SK-N-DZ (cell line): ENCODE results near the gene TSHB. TPM values are rescaled to one million over a fixed set of nuclear protein-coding genes. Genes with fewer than 3 reads are reported as not detected.
"Not testable (repeated sequence)": the region's sequence is repeated elsewhere in the genome, so short reads cannot be mapped to it uniquely, and the experiment has no call there.

Experiments used
- DNase-seq: peaks from one replicate; pipeline ENCODE4 v3.0.0-alpha.2; 2015; ENCODE audit warnings: low spot score
- polyA plus RNA-seq, 2 experiments: library from polyadenylated mRNA; depleted of rRNA; stranded (reverse); fragments of >200 nt; gene quantifications; 2 replicates each; pipeline ENCODE4 v1.2.3, GENCODE V29; 2014

The TSHB gene
- not detected in 2 replicates for polyA plus RNA-seq (2014; cell fraction: cytosol; rRNA removed)
- polyA plus RNA-seq (2014; cell fraction: nucleus; rRNA removed), result not detected in 2 replicates

DNA sequence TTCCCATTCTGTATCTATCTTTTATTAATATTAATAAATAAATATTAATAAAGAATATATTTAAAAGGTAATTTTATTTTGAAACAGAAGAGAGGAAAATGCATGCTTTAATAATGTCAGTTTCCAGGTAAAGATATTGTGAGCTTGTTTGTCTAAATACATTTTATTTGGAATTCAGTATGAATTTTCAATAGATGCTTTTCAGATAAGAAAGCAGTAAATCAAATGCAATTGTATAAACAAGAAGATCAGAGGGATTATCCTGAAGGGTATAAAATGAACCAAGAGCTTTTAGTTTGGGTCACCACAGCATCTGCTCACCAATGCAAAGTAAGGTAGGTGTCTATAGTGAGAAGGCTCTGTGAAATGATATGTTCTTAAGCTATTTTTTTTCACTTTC lies at the start of gene TSHB:
Gene TSHB (plus strand): TSS at position 301 of the 400 bp plus-strand sequence. CDS start 3,537 bp downstream, outside the sequence.
- no peak for DNase-seq

DNA sequence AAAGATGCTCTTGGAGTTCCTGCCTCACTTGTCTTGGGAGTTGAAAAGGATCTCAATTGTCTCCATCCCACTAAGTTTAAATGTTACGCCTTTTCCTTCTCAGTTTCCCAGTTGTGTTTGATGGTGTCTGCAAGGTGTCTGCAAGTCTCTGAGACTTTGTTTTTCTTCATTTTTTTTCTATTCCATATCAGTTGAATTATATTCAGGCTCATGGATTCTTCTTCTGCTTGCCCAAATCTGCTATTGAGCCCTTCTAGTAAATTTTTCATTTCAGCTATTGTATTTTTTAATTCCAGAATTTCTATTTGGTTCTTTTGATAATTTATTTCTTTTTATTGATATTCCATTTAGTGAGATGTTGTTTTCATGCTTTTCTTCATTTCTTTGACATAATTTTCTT lies 47.4 kb upstream of the TSHB start:
- DNase-seq, result no peak

DNA sequence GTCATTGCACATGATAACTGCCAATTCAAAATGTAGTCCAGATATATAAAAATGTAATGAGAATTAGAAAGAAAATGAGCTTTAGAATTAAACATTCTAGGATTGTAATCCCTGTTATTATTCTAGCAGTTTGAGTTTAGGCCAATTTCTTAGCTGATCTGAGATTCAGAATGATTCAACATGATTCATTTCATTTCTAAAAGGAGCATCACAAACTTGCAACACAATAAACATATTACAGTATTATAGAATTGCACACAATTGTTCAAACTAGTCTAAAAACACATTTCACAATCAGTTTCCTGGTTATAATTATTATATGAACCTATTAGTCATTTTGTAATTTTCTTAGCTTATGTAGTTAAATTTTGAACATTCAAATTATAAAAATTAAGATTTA lies 43.3 kb upstream of the TSHB start:
- no peak for DNase-seq

DNA sequence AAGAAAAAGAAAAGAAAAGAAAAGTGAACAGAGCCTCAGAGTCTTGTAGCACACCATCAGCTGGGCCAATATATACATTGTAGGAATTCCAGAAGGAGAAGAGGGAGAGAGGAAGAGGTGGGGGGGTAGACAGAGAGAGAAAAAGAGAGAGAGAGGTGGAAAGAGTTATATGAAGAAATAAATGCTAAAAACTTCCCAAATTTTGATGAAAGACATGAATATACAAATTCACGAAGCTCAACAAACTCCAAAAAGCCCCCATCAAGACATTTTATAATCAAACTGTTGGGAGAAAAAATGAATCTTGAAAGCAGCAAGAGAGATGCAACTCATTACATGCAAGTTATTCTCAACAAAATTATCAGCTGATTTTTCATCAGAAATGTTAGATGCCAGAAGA lies 41.5 kb upstream of the TSHB start:
- DNase-seq, result no peak

DNA sequence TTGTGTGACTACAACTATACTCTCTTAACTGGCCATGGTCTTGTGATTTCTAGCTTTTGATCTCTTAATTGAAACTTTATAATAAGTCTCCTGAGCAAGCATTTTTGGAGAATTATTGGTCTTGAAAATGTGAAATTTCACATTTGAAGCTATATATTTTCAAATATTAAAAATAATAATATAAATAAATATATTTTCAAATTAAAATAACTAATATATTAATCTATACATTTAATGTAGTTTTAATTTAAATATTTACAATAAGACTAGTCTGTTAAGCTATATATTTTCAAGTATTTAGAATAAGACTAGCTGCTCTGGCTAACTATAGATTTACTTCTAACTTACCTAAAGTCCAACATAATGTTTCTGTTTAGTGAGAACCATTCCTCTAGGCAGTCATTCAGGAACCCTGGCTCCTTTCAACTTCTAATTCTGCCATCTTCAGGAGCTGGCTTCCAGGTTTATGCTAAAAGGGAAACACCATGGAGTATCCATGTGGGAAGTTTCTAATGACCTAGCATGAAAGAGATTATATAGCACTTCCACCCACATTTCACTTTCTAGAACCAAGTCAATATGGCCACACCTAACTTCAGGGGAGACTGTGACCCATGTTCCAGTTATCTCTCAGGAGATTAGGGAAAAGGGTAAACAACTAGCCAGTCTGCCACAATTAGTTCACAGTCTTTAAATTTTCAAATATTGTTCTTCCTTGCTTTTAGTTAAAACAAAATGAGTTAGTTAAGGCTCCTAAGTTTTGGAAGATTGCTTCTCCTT lies 31.9 kb upstream of the TSHB start:
- DNase-seq, result no peak

DNA sequence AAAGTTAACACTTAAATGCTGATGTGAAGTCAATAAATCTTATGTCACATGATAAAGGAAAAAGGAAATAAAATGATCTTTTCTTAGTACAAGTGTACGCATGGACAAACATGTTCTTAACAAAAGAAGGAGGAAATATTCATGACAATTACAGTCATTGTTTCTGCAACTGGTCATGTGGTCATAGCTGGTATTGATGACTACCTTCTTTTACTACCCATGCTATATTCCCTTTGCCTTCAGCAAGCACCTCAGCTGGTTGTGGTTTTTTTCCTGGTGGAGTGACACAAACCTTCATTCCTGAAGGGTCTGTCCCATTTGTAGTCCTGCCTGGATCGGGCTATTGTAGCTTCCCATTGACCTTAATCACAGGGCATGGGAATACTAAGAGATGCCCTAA lies 23.4 kb upstream of the TSHB start:
- no peak for DNase-seq

DNA sequence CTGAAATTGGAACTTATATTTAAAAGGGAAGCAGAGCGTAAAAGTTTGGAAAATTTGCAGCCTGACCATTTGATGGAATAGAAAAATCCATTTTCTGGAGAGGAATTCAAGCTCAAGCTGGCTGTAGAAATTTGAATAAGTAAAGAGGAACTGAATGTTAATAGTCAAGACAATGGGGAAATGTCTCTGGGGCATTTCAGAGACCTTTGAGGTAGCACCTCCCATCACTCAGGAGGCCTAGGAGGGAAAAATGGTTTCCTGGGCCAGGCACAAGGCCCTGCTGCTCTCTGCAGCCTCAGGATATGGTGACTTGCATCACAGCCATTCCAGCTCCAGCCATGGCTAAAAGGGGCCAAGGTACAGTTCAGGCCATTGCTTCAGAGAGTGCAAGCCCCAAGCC lies 17.6 kb upstream of the TSHB start:
- no peak for DNase-seq

DNA sequence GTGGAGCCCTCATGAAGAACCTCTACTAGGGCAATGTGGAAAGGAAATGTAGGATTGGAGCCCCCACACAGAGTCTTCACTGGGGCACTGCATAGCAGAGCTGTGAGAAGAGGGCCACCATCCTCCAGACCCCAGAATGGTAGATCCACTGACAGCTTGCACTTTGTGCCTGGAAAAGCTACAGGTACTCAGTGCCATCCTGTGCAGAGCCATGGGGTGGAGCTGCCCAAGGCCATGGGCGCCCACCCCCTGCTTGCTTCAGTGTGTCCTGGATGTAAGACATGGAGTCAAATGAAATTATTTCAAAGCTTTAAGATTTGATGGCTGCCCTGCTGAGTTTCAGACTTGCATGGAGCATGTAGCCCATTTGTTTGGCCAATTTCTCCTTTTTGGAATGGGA lies 17.2 kb upstream of the TSHB start:
- no peak for DNase-seq

DNA sequence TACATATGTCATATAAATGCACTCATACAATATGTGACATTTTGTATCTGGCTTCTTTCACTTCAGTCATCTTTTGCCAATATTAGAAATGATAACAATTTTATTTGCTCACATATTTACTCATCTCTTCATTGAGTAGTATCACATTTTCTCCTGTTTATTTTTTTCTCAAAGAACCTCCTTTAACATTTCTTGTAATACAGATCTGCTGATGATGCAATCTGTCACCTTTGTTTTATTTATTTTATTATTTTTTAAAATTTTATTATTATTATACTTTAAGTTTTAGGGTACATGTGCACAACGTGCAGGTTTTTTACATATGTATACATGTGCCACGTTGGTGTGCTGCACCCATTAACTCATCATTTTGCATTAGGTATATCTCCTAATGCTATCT lies 15.8 kb upstream of the TSHB start:
- DNase-seq, result no peak

DNA sequence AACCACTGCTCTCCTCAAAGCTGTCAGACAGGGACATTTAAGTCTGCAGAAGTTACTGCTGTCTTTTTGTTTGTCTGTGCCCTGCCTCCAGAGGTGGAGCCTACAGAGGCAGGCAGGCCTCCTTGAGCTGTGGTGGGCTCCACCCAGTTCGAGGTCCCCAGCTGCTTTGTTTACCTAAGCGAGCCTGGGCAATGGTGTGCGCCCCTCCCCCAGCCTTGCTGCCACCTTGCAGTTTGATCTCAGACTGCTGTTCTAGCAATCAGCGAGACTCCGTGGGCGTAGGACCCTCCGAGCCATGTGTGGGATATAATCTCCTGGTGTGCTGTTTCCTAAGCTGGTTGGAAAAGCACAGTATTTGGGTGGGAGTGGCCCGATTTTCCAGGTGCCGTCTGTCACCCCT lies 10.1 kb upstream of the TSHB start:
- DNase-seq, result not testable (repeated sequence)

DNA sequence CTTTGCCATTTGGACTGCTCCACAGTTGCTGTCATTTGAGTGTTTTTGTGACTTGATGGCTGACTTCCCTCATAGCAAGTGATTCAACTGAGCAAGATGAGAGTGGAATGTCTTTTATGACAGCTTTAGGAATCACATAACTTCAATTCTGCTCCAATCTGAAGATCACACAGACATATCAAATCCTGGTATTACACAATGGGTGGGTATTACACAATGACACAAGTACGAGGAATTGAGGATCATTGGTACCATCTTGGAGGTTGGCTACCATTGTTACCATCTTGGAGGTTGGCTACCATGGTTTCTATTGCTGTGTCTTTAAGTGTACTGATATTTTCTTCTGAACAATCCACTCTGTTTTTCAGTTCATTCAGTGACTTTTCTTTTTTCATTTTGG lies 8.5 kb upstream of the TSHB start:
- no peak for DNase-seq

DNA sequence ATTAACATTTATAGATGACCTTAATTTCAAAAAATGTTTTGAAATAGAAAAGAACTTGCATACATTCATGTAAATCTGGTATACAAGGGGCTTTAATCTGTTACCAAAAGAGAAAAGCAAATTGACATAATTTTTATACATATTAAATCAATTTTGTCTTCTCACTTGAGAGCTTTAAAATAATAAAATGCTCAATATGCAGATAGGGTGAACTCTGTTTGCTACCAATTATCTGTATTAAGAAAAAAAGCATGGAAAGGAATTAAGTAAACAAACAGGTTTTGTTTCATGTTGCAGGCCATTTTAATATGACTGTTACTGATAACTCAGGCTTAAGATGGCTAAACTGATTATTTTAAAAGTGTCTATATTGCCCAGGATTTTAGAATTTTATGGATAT lies 6.0 kb upstream of the TSHB start:
- no peak for DNase-seq

DNA sequence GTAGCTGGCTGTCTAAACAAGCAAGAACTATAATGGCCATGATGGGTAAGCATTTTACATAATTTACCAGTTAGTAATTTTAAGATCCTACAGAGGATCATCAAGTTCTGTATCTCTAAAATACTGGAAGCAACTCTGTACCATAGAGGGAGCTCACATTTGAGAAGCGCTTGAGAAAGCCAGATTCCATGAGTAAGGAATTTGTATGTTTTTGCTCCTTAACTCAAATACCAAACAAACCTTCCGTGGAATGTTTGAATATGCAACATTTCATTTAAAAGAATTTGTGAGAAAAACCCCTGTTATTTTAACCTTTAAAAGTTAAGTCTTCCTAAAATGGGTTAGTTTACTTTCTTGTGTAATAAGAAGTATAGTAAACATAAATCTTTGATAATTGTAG lies 2.0 kb downstream of the TSHB start:
- no peak for DNase-seq

DNA sequence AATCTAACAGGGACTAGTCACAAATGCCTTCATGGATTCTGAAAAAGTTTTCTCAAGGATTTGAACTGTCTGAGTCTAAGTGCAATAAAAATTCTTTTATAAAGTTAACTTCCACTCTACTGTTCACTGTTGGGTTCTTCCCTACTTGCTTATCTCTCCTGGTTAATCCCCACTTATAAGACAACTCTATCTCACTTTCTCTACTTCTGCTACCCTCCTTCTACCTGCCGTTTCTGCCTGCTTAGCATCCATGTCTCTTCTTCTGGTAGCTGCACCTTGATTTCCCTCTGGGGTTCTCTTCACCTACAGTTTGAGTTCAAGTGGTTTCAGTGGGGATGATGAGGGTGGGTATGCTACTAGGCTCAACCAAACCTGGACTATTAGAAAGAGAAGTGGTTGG lies 6.0 kb downstream of the TSHB start:
- DNase-seq, result no peak

DNA sequence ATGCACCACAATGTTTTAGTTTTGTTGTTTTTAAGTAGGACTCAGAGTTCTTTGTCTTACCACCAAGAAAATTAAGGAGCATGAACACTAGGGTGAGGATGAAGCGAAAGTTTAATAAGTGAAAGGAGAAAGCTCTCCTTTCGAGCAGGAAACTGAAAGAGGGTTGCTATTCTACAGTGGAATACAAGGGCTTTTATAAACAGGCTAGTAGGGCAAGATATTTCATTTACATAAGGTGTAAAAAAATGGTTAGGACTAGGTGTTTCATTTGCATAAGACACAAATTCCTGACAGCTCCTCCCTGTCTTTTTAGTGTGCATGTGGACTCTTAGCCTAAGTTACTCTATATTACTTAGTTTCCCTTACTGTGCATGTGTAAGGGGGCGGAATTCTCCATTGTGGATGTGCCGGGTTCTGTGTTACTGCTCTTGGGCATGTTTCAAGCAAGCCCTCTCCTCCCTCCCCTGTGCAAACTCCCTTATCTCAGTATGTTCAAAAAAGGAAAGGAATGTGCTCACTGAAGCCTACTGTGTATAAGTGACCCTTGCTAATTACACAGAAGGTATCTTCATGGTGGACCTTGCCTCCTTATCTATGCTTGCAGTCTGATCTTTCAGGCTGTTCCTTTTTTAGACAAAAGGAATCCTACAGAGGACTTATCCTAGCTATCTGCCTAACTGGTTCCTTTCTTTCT lies 7.3 kb downstream of the TSHB start:
- no peak for DNase-seq

DNA sequence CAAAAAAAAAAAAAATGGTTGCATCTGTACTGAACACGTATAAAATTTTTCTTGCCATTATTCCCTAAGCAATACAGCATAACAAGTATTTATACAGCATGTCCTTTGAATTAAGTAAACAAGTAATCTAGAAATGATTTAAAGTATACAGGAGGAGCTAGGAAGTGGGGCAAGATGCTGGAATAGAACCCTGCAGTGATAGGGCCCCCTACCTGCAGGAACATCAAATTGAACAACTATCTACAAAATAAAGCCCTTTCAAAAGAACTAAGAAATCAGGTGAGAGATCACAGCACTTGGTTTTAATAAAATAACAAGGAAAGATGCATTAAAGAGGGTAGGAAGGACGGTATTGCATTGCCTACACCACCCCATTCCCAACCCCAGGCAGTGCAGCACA lies 10.9 kb downstream of the TSHB start:
- DNase-seq, result no peak

DNA sequence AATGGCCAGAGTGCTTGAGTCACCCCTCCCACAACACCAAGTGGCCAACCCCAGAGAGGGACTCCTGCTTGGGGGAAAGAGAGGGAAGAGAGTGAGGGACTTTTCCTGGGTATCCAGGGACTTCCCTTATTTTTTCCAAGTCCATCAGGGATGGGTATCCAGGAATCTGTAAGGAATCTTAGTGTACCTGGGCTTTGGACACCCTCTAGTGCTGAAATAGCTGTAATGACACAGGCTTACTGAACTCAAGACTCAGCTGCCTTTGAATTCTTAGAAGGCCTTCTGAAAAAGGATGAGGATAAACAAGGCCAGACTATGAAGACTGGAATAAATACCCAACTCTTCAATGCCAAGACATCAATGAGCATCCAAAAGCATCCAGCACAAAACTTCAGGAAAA lies 12.0 kb downstream of the TSHB start:
- no peak for DNase-seq

DNA sequence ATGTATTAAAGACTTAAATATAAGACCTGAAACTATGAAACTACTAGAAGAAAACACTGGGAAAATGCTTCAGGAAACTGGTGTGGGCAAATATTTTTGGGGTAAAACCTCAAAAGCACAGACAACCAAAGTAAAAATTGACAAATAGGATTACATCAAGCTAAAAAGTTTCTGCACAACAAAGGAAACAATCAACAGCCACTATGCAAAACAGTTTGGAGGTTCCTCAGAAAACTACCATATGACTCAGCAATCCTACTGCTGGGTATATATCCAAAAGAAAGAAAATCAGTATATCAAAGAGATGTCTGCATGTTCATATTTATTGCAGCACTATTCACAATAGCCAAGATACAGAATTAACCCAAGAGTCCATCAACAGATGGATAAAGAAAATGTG lies 17.1 kb downstream of the TSHB start:
- no peak for DNase-seq

DNA sequence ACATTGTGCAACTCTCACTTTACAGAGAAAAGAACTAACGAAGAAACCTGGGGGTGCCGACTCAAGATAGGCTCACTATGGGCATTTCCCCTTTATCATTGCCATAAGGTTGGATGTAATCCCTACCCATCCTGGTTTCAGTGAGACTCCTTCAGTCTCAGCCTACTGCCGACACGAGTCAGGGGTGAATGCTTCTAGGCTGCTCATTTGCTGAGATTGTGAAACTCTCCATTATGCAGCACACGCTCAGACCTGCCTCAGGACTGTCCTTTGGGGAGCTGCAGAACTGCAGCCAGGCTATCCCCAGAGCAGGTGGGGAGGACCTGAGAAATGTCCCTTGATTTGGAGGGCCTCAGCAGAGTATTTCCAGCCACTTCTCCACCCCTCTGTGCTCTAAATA lies 22.2 kb downstream of the TSHB start:
- DNase-seq, result no peak

DNA sequence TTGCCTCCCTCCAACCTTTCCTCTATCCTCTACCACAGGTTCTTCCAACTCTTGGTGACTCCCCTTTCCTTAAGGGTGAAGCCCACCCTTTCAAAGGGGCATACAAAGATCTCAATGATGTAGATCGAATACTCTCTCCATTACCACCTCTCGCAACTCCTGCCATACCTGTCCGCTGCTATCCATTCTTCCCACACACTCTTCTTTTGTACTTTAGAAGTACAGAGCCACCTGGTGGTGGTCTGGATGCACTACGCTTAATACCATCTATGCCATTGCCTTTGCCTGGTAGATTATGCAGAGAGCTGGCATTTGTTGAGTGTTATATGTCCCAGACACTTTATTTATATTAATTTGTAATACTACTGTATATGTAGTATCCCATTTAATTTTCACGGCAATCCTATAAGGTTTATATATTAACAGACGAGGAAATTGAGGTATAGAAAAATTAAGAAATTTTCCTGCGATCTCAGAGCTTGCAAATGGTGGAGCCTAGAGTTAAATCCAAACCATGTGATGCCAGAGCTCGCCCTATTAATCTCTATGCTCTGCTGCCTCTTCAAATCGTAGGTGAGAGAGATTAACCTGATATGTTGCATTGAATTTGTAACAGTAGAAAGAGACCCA lies 22.9 kb downstream of the TSHB start:
- peak; percentile 54 for DNase-seq

DNA sequence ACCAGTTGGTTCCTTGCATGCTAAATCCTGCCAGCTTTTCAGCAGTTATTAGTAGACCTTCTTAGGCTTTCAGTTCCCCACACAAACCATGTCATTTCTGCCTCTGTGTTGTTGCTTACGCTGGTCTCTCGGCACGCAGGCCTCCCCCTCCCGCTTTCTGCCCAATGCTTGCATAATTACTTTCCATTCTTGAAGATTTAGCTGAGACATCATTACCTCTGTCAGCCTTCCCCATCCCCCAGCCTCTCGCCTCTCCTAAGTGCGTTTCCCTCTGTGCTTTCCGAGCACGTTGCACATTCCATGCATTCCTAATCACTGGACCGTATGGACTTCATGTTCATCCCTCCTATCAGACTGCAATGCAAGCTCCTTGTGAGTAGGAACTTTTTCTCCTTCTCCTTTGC lies 26.8 kb downstream of the TSHB start:
- no peak for DNase-seq

DNA sequence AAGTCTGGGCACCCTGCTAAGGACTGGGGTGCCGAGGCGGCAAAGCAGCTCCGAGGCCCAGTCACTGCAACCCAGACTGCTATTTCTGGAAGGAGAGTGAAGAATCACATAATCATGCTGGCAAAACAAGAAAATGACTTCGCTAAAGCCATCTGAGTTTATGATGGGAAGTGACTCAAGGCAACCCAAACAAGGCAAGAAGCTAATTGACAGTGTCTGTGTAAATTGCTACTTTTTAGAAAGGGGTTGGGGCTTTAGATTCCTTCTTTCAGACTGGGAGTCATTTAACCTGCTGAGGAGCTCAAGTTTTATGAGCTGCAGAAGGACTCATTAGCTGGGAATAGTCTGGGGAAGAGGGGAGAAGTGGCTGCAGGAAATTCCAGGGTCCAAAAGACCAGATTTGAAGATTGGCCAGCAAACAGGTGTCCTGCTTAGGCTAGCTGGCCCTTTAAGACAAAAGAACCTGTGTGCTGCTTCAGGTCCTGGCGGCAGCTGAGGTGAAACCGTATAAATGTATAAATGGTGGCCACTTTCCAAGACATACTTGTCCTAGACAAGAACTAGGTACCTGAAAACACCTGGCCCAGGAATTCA lies 28.1 kb downstream of the TSHB start:
- no peak for DNase-seq
